B cell (primary cell): ENCODE data around the gene GPR158. TPM values are rescaled to one million over a fixed set of nuclear protein-coding genes. Genes with fewer than 3 reads are reported as not detected.

Source experiments
- ATAC-seq: fragments of 200-7000 bp; cut with Tn5 transposase; one replicate; pipeline ENCODE4 v1.10.0; 2021; ENCODE audit warnings: low read depth, mild to moderate bottlenecking, moderate number of reproducible peaks, moderate library complexity
- CTCF ChIA-PET: fragments of 350-600 bp; sonication (Branson Sonifier 250); formaldehyde crosslinking; loops from one replicate; lab custom pipeline; 2021; ENCODE audit warnings: antibody characterized with exemption, inconsistent platforms; lab: Charles Lee
- POLR2A ChIA-PET: fragments of 350-600 bp; sonication (Branson Sonifier 250); formaldehyde crosslinking; loops from one replicate; lab custom pipeline; 2021; ENCODE audit warnings: antibody characterized with exemption; lab: Charles Lee
- DNase-seq: peaks from one replicate; pipeline ENCODE4 v3.0.0; 2013
- H2AFZ ChIP-seq: 2 replicates; pipeline ENCODE4 v1.6.1; 2012; ENCODE audit warnings: mild to moderate bottlenecking, low read depth, low read length; ENCODE audit not compliant: insufficient read depth, poor library complexity, severe bottlenecking
- H3K27ac ChIP-seq, 2 donors: 1 replicate in 1 of 2; 2 replicates in 1 of 2; pipeline ENCODE4 v1.5.1; 2012 to 2013; ENCODE audit warnings: low read length in 2 of 2, mild to moderate bottlenecking in 2 of 2, moderate library complexity in 1 of 2
- H3K27me3 ChIP-seq, 4 experiments: fragments of 200-600 bp in 1 of 4; sonication (generic) in 1 of 4; replicated peaks in 1 of 4; 1 replicate in 2 of 4; 2 replicates in 2 of 4; pipeline versions ENCODE4 v1.6.1 to v1.7.0; 2013 to 2016; ENCODE audit warnings: low read length in 3 of 4, mild to moderate bottlenecking in 2 of 4, mixed read lengths in 1 of 4, moderate library complexity in 1 of 4; ENCODE audit not compliant: insufficient read depth in 4 of 4, control insufficient read depth in 3 of 4; ENCODE audit errors: control extremely low read depth in 1 of 4
- H3K36me3 ChIP-seq, 2 experiments: replicated peaks in 1 of 2; 1 replicate in 1 of 2; 2 replicates in 1 of 2; pipeline versions ENCODE4 v1.6.1 to v1.7.1; 2013; ENCODE audit warnings: low read length in 1 of 2; ENCODE audit not compliant: insufficient read depth in 2 of 2, control insufficient read depth in 1 of 2; ENCODE audit errors: control extremely low read depth in 1 of 2, extremely low read depth in 1 of 2
- H3K4me1 ChIP-seq, 2 donors: fragments of 200-600 bp in 1 of 2; sonication (generic) in 1 of 2; 1 replicate in 1 of 2; 2 replicates in 1 of 2; pipeline versions ENCODE4 v1.5.1 to v1.6.1; 2013 to 2017; ENCODE audit warnings: low read length in 2 of 2; ENCODE audit not compliant: control insufficient read depth in 2 of 2, insufficient read depth in 2 of 2
- H3K4me2 ChIP-seq: replicated peaks from 2 replicates; pipeline ENCODE3; 2012; ENCODE audit warnings: mild to moderate bottlenecking, low read depth, low read length; ENCODE audit not compliant: poor library complexity, severe bottlenecking
- H3K4me3 ChIP-seq, 5 experiments: fragments of 200-600 bp in 1 of 5; sonication (generic) in 1 of 5; 1 replicate in 3 of 5; 2 replicates in 2 of 5; pipeline versions ENCODE4 v1.5.1 to v1.7.0; 2011 to 2016; ENCODE audit warnings: low read length in 4 of 5, mild to moderate bottlenecking in 4 of 5, low read depth in 2 of 5, control low read depth in 1 of 5, moderate library complexity in 1 of 5; ENCODE audit not compliant: insufficient read depth in 1 of 5; ENCODE audit errors: control extremely low read depth in 1 of 5, extremely low read depth in 1 of 5
- H3K79me2 ChIP-seq: fragments of 200-600 bp; sonication (generic); one replicate; pipeline ENCODE4 v1.6.0; 2016; ENCODE audit warnings: low read length; ENCODE audit not compliant: control insufficient read depth, insufficient read depth
- H3K9ac ChIP-seq: fragments of 200-600 bp; sonication (generic); 2 replicates; pipeline ENCODE4 v1.6.1; 2017; ENCODE audit warnings: mild to moderate bottlenecking, low read length, moderate library complexity
- H3K9me3 ChIP-seq, 3 donors: one replicate each; pipeline versions ENCODE4 v1.6.1 to v1.7.1; 2013; ENCODE audit warnings: low read length in 2 of 3; ENCODE audit not compliant: control insufficient read depth in 2 of 3, insufficient read depth in 1 of 3; ENCODE audit errors: control extremely low read depth in 1 of 3
- H4K20me1 ChIP-seq: 2 replicates; pipeline ENCODE4 v1.6.0; 2012; ENCODE audit warnings: mild to moderate bottlenecking, low read length; ENCODE audit not compliant: insufficient read depth, control insufficient read depth, poor library complexity, severe bottlenecking
- H3K27ac Mint-ChIP-seq: one replicate; pipeline ENCODE4 v1.8.0; 2021; ENCODE audit warnings: mixed read lengths
- H3K27me3 Mint-ChIP-seq: one replicate; pipeline ENCODE4 v1.8.0; 2021; ENCODE audit warnings: mixed read lengths
- H3K4me1 Mint-ChIP-seq: one replicate; pipeline ENCODE4 v1.8.0; 2021; ENCODE audit warnings: mixed read lengths
- H3K4me3 Mint-ChIP-seq: one replicate; pipeline ENCODE4 v1.8.0; 2021; ENCODE audit warnings: mixed read lengths
- H3K9me3 Mint-ChIP-seq: one replicate; pipeline ENCODE4 v1.8.0; 2022; ENCODE audit warnings: mixed read lengths; ENCODE audit not compliant: insufficient read depth
- EZH2 ChIP-seq: IDR thresholded peaks from 2 replicates; pipeline ENCODE4 v1.6.1; 2012; ENCODE audit warnings: borderline replicate concordance, low read depth, mild to moderate bottlenecking, moderate library complexity, low read length; ENCODE audit not compliant: insufficient read depth, poor library complexity, severe bottlenecking
- WGBS: methylation state at CpG from one replicate; pipeline ENCODE4 v1.1.5; 2013; ENCODE audit warnings: missing lambda C conversion rate; ENCODE audit not compliant: insufficient coverage; 5-methylcytosine and 5-hydroxymethylcytosine counted together
- intact Hi-C: fragments of 100-400 bp; cut with micrococcal nuclease; formaldehyde crosslinking; loops from one replicate; pipeline ENCODE4 v1.10.0; 2022
- polyA plus RNA-seq: library from polyadenylated mRNA; depleted of rRNA; stranded (reverse); fragments of >200 nt; gene quantifications from 2 replicates; pipeline ENCODE4 v1.2.3, GENCODE V29; 2012
- total RNA-seq, 2 donors: library from RNA; stranded (reverse); fragments of 120-200 nt in 1 of 2; gene quantifications; 1 replicate in 1 of 2; 2 replicates in 1 of 2; pipeline versions ENCODE4 v1.2.3 to v1.2.4, GENCODE V29; 2013 to 2022
- TF ChIP-seq, protein P1 (sequence below): fragments of 200-600 bp; IDR thresholded peaks from one replicate; pipeline ENCODE4 v1.8.0; 2022; ENCODE audit warnings: antibody characterized with exemption, mild to moderate bottlenecking

GPR158 gene
- total and polyA plus RNA-seq, 2 donors (not counting 1 experiment from before 2014, with no cell fraction given), result not detected

DNA sequence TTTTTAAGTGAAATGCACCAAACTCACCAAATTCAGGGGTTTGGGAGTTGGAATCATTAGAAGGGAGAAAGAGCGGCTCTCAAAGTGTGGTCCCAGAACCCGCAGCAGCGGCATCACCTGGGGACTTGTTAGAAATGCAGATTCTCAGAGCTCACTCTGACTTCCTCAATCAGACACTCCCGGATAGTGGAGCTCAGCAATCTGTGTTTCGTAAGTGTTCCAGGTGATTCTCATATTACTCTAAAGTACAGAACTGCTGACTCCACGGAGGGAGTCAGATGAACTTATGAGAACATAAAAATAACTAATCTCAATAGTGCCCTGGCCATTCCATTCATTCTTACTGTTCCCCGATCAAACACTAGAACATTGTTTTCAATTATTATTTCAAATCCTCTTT lies 400.5 kb downstream of the GPR158 start:
- Histone ChIP-seq H3K4me3 (no peak overlapping the region), H3K27me3 (no peaks in the 10 kb centered on the region), H4K20me1 (no peaks in the 10 kb centered on the region), H3K79me2 (no peaks in the 10 kb centered on the region), H3K9ac (no peak overlapping the region), H3K4me1 (no peaks in the 10 kb centered on the region), H2AFZ (no peak overlapping the region), H3K4me2 (no peak overlapping the region), H3K36me3 (no peaks in the 10 kb centered on the region), H3K9me3 (peaks cover 0 to 1% (median 0%) of the 10 kb centered on the region in 3 donors), H3K27ac (no peak overlapping the region)
- no peak for DNase-seq
- no peak overlapping the region for H3K4me3 Mint-ChIP-seq
- ChIA-PET CTCF (no interaction called here), POLR2A (no interaction called here)
- no peak overlapping the region for H3K27ac Mint-ChIP-seq
- WGBS, result 84% methylated on average over 3 of the region's 7 CpGs
- TF ChIP-seq EZH2, result no peak
- TF ChIP-seq, protein P1, sequence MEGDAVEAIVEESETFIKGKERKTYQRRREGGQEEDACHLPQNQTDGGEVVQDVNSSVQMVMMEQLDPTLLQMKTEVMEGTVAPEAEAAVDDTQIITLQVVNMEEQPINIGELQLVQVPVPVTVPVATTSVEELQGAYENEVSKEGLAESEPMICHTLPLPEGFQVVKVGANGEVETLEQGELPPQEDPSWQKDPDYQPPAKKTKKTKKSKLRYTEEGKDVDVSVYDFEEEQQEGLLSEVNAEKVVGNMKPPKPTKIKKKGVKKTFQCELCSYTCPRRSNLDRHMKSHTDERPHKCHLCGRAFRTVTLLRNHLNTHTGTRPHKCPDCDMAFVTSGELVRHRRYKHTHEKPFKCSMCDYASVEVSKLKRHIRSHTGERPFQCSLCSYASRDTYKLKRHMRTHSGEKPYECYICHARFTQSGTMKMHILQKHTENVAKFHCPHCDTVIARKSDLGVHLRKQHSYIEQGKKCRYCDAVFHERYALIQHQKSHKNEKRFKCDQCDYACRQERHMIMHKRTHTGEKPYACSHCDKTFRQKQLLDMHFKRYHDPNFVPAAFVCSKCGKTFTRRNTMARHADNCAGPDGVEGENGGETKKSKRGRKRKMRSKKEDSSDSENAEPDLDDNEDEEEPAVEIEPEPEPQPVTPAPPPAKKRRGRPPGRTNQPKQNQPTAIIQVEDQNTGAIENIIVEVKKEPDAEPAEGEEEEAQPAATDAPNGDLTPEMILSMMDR, result no peak
- no peaks in the 10 kb centered on the region for H3K27me3 Mint-ChIP-seq
- no peaks in the 10 kb centered on the region for H3K9me3 Mint-ChIP-seq
- H3K4me1 Mint-ChIP-seq, result no peaks in the 10 kb centered on the region
- intact Hi-C loops, result no loop called here
- no peak for ATAC-seq

DNA sequence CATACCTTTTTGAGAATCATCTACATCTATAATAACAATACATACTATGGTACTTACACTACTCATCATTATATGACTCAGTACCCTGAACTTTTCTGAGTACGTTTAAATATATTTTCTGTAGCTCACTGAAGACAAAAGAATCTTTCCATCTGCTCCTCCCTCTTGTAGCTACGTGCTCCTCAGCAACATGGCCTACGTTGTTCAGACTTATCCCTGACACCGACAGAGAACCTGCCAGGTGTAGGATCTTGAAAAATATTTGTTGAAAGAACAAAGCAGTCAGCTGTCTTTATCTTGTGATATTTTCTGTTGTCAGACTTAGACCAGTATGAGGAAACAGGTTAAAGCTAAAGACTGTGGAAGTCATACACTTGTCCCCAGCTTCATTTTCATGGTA lies 403.3 kb downstream of the GPR158 start:
- H3K27me3 ChIP-seq, result no peaks in the 10 kb centered on the region
- H3K9ac ChIP-seq, result no peak overlapping the region
- no peaks in the 10 kb centered on the region for H4K20me1 ChIP-seq
- H3K27me3 Mint-ChIP-seq, result no peaks in the 10 kb centered on the region
- WGBS, result 95% methylated on average over 4 of the region's 4 CpGs
- TF ChIP-seq EZH2, result no peak
- TF ChIP-seq, protein P1, result no peak
- DNase-seq, result no peak
- H3K4me3 ChIP-seq, result no peak overlapping the region
- H3K27ac ChIP-seq, result no peak overlapping the region
- POLR2A ChIA-PET, result no interaction called here
- intact Hi-C loops, result no loop called here
- H3K9me3 Mint-ChIP-seq, result no peaks in the 10 kb centered on the region
- CTCF ChIA-PET, result interaction anchor here (0.6 kb wide), 1 partner anchor 883 kb away, joined by 4 read pairs; no protein-coding TSS in a partner anchor
- no peak overlapping the region for H3K4me3 Mint-ChIP-seq
- ATAC-seq, result no peak
- H3K4me2 ChIP-seq, result no peak overlapping the region
- H3K4me1 ChIP-seq, result no peaks in the 10 kb centered on the region
- H3K36me3 ChIP-seq, result no peaks in the 10 kb centered on the region
- no peak overlapping the region for H2AFZ ChIP-seq
- no peak overlapping the region for H3K27ac Mint-ChIP-seq
- no peaks in the 10 kb centered on the region for H3K9me3 ChIP-seq
- H3K79me2 ChIP-seq, result no peaks in the 10 kb centered on the region
- no peaks in the 10 kb centered on the region for H3K4me1 Mint-ChIP-seq
